Measurements from ENCODE around the gene ACP3.

DNA sequence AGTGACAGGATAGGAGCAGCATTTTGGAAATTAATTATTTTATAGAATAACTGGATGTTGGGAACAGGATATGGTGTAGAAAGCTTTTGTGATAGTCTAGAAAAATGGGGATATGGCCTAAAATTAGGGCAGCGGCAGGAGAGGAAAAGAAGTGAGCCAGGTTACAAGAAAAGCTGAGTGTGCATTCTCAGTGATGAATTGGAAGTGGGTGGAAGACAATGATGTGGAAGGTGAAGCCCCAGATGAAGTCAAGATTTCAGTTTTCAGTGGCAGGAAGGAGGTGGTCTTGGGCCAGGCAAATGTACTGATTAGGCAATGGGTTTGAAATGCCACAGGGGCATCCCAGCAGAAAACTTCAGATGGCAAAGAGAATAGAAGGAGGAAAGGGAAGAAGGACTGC lies 33.6 kb downstream of the ACP3 start:
- TF ChIP-seq CREB1 (IDR thresholded peaks at IDR 0.05; ENCODE audit: low read depth), result no peak
- no peak for TF ChIP-seq ZBTB7A (IDR thresholded peaks at IDR 0.05; ENCODE audit: low read depth)
- TF ChIP-seq, protein P1, sequence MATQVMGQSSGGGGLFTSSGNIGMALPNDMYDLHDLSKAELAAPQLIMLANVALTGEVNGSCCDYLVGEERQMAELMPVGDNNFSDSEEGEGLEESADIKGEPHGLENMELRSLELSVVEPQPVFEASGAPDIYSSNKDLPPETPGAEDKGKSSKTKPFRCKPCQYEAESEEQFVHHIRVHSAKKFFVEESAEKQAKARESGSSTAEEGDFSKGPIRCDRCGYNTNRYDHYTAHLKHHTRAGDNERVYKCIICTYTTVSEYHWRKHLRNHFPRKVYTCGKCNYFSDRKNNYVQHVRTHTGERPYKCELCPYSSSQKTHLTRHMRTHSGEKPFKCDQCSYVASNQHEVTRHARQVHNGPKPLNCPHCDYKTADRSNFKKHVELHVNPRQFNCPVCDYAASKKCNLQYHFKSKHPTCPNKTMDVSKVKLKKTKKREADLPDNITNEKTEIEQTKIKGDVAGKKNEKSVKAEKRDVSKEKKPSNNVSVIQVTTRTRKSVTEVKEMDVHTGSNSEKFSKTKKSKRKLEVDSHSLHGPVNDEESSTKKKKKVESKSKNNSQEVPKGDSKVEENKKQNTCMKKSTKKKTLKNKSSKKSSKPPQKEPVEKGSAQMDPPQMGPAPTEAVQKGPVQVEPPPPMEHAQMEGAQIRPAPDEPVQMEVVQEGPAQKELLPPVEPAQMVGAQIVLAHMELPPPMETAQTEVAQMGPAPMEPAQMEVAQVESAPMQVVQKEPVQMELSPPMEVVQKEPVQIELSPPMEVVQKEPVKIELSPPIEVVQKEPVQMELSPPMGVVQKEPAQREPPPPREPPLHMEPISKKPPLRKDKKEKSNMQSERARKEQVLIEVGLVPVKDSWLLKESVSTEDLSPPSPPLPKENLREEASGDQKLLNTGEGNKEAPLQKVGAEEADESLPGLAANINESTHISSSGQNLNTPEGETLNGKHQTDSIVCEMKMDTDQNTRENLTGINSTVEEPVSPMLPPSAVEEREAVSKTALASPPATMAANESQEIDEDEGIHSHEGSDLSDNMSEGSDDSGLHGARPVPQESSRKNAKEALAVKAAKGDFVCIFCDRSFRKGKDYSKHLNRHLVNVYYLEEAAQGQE (IDR thresholded peaks at IDR 0.05; ENCODE audit: low read depth), result no peak
- TF ChIP-seq TAF1 (IDR thresholded peaks at IDR 0.05; ENCODE audit: low read depth), result no peak
- TF ChIP-seq YY1 (IDR thresholded peaks at IDR 0.05; ENCODE audit: low read depth), result no peak
- TF ChIP-seq MAX (IDR thresholded peaks at IDR 0.05), result no peak

All from Ishikawa (cell line).